ENCODE data around the gene SKIDA1. TPM values are rescaled to one million over a fixed set of nuclear protein-coding genes. Genes with fewer than 3 reads are reported as not detected.
A peak's percentile ranks its signal among the peaks of the same experiment; 100 is the strongest.

The SKIDA1 gene
- total RNA-seq, 1 experiment from 2014 or later, result 6.3 TPM

DNA sequence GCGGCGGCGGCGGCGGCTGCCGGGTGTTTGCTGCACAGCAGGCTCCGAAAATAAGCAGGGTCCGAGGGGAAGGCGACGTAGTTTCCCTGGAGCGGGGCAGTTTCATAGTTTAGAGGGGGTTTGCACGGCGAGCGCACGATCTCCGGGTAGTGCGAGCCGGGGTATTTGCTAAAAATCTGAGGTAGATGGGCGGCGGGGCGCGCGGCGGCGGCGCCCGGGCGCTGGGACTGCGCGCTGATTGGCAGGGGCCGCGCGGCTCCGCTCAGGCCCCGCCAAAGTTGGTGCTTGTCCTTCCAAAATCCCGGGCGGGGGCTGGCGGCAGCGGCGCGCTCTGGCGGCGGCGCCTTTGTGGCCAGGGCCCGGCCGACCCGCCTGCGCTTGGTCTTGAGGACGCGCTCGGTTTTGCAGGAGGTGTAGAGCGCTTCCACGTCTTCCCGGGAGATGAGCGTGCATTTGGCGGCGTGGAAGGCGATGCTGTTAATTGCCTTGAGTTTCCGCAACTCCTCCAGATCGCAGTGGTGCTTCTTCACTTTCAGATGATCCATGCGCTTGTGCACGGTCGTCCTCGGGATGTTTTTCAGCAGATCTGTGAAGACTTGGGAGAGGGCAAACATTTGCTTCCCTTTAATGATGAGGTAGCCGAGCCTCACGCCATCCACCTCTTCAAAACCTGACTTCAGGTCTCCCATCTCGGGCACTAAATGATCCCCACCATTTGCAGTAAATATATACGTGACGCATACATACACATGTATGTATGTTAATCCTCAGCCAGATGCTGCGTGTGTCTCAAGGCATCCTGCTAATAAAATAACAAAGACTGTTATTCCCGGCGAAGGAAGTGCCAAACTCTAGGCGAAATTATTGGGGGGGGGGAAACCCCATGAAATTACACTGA lies 8.1 kb downstream of the SKIDA1 start:
- CTCF ChIA-PET, result interaction anchor here (0.5 to 3.6 kb wide), 5 partner anchors 9 to 342 kb away, joined by 3 to 25 read pairs (median 9); no protein-coding TSS in a partner anchor
- intact Hi-C loops (cut with micrococcal nuclease; ENCODE audit: unreplicated experiment), result loop anchor here (1.0 to 5.0 kb wide), 4 partner anchors 8 to 435 kb away; partner anchors contain the start of gene SKIDA1
- TF ChIP-seq, protein P1, sequence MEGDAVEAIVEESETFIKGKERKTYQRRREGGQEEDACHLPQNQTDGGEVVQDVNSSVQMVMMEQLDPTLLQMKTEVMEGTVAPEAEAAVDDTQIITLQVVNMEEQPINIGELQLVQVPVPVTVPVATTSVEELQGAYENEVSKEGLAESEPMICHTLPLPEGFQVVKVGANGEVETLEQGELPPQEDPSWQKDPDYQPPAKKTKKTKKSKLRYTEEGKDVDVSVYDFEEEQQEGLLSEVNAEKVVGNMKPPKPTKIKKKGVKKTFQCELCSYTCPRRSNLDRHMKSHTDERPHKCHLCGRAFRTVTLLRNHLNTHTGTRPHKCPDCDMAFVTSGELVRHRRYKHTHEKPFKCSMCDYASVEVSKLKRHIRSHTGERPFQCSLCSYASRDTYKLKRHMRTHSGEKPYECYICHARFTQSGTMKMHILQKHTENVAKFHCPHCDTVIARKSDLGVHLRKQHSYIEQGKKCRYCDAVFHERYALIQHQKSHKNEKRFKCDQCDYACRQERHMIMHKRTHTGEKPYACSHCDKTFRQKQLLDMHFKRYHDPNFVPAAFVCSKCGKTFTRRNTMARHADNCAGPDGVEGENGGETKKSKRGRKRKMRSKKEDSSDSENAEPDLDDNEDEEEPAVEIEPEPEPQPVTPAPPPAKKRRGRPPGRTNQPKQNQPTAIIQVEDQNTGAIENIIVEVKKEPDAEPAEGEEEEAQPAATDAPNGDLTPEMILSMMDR (IDR thresholded peaks at IDR 0.05; ENCODE audit: insufficient read depth in 1 of 2, low read depth in 1 of 2, low read length in 1 of 2, severe bottlenecking in 1 of 2, unreplicated experiment in 1 of 2), result no peak
- H3K27me3 Mint-ChIP-seq (ENCODE audit: insufficient read depth, unreplicated experiment), result no peaks in the 10 kb centered on the region
- peaks cover 5% of the 10 kb centered on the region for H3K36me3 Mint-ChIP-seq (ENCODE audit: insufficient read depth, unreplicated experiment)
- peaks cover 50% of the 10 kb centered on the region for H3K4me1 Mint-ChIP-seq (ENCODE audit: low read depth, unreplicated experiment)
- no peaks in the 10 kb centered on the region for H3K9me3 Mint-ChIP-seq (ENCODE audit: unreplicated experiment)
- POLR2A ChIA-PET, result interaction anchor here (0.6 to 2.4 kb wide), 6 partner anchors 8 to 42 kb away, joined by 4 to 22 read pairs (median 8); partner anchors contain the start of gene SKIDA1
- DNase-seq, result peak; percentile 79 to 88
- Histone ChIP-seq H3K36me3 (ENCODE audit: control insufficient read depth, insufficient read depth, low read length) (no peaks in the 10 kb centered on the region), H3K4me3 (ENCODE audit: low read depth, low read length) (peak overlapping the region; percentile 71), H3K4me1 (peaks cover 38% of the 10 kb centered on the region), H3K27me3 (replicated peaks; ENCODE audit: control insufficient read depth, insufficient read depth, low read length) (no peaks in the 10 kb centered on the region), H3K9me3 (no peaks in the 10 kb centered on the region)
- H3K27ac Mint-ChIP-seq (ENCODE audit: unreplicated experiment), result peak overlapping the region; percentile 80
- H3K4me3 Mint-ChIP-seq (ENCODE audit: unreplicated experiment), result peak overlapping the region; percentile 92
- TSS peak; percentile 36 for BruUV-seq (replicated peaks)

DNA sequence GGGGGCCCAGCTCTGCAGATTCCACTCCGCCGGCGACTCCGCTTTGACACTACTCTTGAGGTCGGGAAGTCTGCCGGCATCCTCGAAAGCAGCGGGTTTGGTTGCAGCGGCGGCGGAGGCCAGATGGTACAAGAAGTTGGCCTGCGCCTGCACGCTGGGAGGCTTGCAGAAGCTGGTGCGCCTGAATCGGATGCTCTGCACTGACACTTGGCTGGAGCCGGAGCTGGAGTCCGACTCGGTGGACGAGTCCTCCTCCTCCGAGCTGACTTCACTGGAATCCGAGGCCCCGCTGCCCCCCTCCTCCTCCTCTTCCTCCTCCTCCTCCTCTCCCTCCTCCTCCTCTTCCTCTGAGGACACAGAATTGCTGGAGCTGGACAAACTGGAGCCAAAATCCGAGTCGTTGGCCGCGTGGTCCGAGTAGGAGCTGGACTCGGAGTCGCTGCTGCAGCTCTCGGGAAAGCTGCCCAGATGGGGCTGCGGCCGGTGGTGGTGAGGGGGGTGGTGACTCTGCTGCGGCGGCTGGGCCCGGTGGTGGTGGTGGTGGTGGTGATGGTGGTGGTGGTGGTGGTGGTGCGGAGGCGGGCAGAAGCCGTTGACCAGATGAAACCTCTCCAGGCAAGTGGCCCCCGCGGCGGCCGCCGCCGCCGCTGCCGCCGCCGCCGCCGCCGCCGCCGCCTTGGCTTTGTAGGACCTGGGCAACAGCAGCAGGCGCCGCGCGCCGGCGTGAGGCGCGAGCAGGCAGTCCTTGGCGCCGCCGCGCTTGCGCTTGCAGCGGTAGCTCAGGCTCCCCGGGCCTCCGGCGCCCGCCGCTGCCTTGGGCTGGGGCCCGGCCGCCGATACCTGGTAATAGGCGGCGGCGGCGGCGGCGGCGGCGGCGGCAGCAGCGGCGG lies 9.0 kb downstream of the SKIDA1 start:
- ChIA-PET CTCF (interaction anchor here (0.6 to 3.6 kb wide), 6 partner anchors 9 to 244 kb away, joined by 3 to 25 read pairs (median 6); partner anchors contain the start of gene SKIDA1), POLR2A (interaction anchor here (0.6 to 2.4 kb wide), 6 partner anchors 9 to 355 kb away, joined by 3 to 22 read pairs (median 8); partner anchors contain the start of gene SKIDA1)
- H3K27ac Mint-ChIP-seq (ENCODE audit: unreplicated experiment), result peak overlapping the region; percentile 80
- intact Hi-C loops (cut with micrococcal nuclease; ENCODE audit: unreplicated experiment), result loop anchor here (1.0 to 5.0 kb wide), 4 partner anchors 9 to 436 kb away; partner anchors contain the start of gene SKIDA1
- peaks cover 5% of the 10 kb centered on the region for H3K36me3 Mint-ChIP-seq (ENCODE audit: insufficient read depth, unreplicated experiment)
- no peaks in the 10 kb centered on the region for H3K9me3 ChIP-seq
- H3K4me1 ChIP-seq, result peaks cover 47% of the 10 kb centered on the region
- TF ChIP-seq, protein P1 (IDR thresholded peaks at IDR 0.05; ENCODE audit: insufficient read depth in 1 of 2, low read depth in 1 of 2, low read length in 1 of 2, severe bottlenecking in 1 of 2, unreplicated experiment in 1 of 2), result no peak
- peak overlapping the region; percentile 71 for H3K4me3 ChIP-seq (ENCODE audit: low read depth, low read length)
- no peaks in the 10 kb centered on the region for H3K27me3 ChIP-seq (replicated peaks; ENCODE audit: control insufficient read depth, insufficient read depth, low read length)
- H3K4me1 Mint-ChIP-seq (ENCODE audit: low read depth, unreplicated experiment), result peaks cover 59% of the 10 kb centered on the region
- peak overlapping the region; percentile 92 for H3K4me3 Mint-ChIP-seq (ENCODE audit: unreplicated experiment)
- H3K27me3 Mint-ChIP-seq (ENCODE audit: insufficient read depth, unreplicated experiment), result no peaks in the 10 kb centered on the region
- BruUV-seq (replicated peaks), result no TSS peak
- no peaks in the 10 kb centered on the region for H3K9me3 Mint-ChIP-seq (ENCODE audit: unreplicated experiment)
- no peaks in the 10 kb centered on the region for H3K36me3 ChIP-seq (ENCODE audit: control insufficient read depth, insufficient read depth, low read length)
- peak; percentile 76 to 85 for DNase-seq

All from Caco-2 (cell line).